SK-N-SH (cell line): ENCODE results near the gene DYRK1A. TPM values are rescaled to one million over a fixed set of nuclear protein-coding genes. Genes with fewer than 3 reads are reported as not detected.

Source experiments
- CTCF ChIA-PET: fragments of 300-600, 350-600 bp; formaldehyde crosslinking; extraction: SDS; loops from one replicate; lab custom pipeline; 2021; lab: Yijun Ruan, JAX
- POLR2A ChIA-PET: fragments of 350-600 bp; sonication (Branson Sonifier 250); formaldehyde crosslinking; extraction: SDS; loops from one replicate; lab custom pipeline; 2020; ENCODE audit warnings: antibody characterized with exemption, inconsistent platforms; lab: Yijun Ruan, JAX
- DNase-seq: peaks from one replicate; pipeline ENCODE4 v3.0.0; 2012
- H2AFZ ChIP-seq: fragments of 200-600 bp; sonication (generic); 2 replicates; pipeline ENCODE4 v1.8.1; 2016; ENCODE audit warnings: antibody characterized with exemption, mild to moderate bottlenecking, low read depth
- H3F3A ChIP-seq: fragments of 200-600 bp; sonication (generic); replicated peaks from 2 replicates; pipeline ENCODE3; 2016; ENCODE audit warnings: antibody characterized with exemption, mild to moderate bottlenecking; ENCODE audit not compliant: insufficient read depth
- H3K27ac ChIP-seq, 2 experiments: fragments of 200-500 bp in 1 of 2; fragments of 200-600 bp in 1 of 2; sonication (Bioruptor generic) in 1 of 2; sonication (generic), shearing (Covaris generic) in 1 of 2; 2 replicates each; pipeline versions ENCODE4 v1.5.1 to v1.6.1; 2014 to 2016; ENCODE audit warnings: low read depth in 2 of 2, inconsistent platforms in 1 of 2, low read length in 1 of 2, mild to moderate bottlenecking in 1 of 2, mixed read lengths in 1 of 2
- H3K27me3 ChIP-seq: fragments of 200-600 bp; sonication (generic), shearing (Covaris generic); 2 replicates; pipeline ENCODE4 v1.6.1; 2016; ENCODE audit warnings: mixed run types; ENCODE audit not compliant: insufficient read depth
- H3K36me3 ChIP-seq, 2 experiments: fragments of 200-500 bp in 1 of 2; fragments of 200-600 bp in 1 of 2; sonication (Bioruptor generic) in 1 of 2; sonication (generic) in 1 of 2; replicated peaks in 1 of 2; 2 replicates each; pipeline versions ENCODE3 to v1.5.1; 2014 to 2016; ENCODE audit warnings: low read length in 1 of 2, mild to moderate bottlenecking in 1 of 2; ENCODE audit not compliant: insufficient read depth in 2 of 2, control insufficient read depth in 1 of 2
- H3K4me1 ChIP-seq, 2 experiments: fragments of 200-500 bp in 1 of 2; fragments of 200-600 bp in 1 of 2; sonication (Bioruptor generic) in 1 of 2; sonication (generic), shearing (Covaris generic) in 1 of 2; 2 replicates each; pipeline versions ENCODE4 v1.5.1 to v1.6.1; 2014 to 2016; ENCODE audit warnings: low read depth in 1 of 2, low read length in 1 of 2, mixed run types in 1 of 2; ENCODE audit not compliant: insufficient read depth in 2 of 2, control insufficient read depth in 1 of 2
- H3K4me2 ChIP-seq: fragments of 200-600 bp; sonication (generic), shearing (Covaris generic); 2 replicates; pipeline ENCODE4 v1.6.1; 2017; ENCODE audit warnings: mixed run types
- H3K4me3 ChIP-seq, 2 experiments: fragments of 200-500 bp in 1 of 2; fragments of 200-600 bp in 1 of 2; sonication (Bioruptor generic) in 1 of 2; sonication (generic), shearing (Covaris generic) in 1 of 2; 2 replicates each; pipeline versions ENCODE4 v1.5.1 to v1.8.1; 2014 to 2016; ENCODE audit warnings: low read depth in 2 of 2, inconsistent platforms in 1 of 2, low read length in 1 of 2, mild to moderate bottlenecking in 1 of 2, mixed read lengths in 1 of 2, moderate library complexity in 1 of 2
- H3K79me2 ChIP-seq: fragments of 200-600 bp; sonication (generic); 2 replicates; pipeline ENCODE4 v1.8.1; 2017; ENCODE audit warnings: mild to moderate bottlenecking; ENCODE audit not compliant: insufficient read depth
- H3K9ac ChIP-seq: fragments of 200-600 bp; sonication (generic); 2 replicates; pipeline ENCODE4 v1.6.1; 2017; ENCODE audit warnings: mixed run types
- H3K9me2 ChIP-seq: fragments of 200-600 bp; sonication (generic); 2 replicates; pipeline ENCODE4 v1.6.1; 2017; ENCODE audit warnings: mixed run types
- H3K9me3 ChIP-seq: fragments of 200-600 bp; sonication (generic); 2 replicates; pipeline ENCODE4 v1.6.1; 2017; ENCODE audit warnings: mixed run types, mild to moderate bottlenecking, moderate library complexity
- H4K20me1 ChIP-seq: fragments of 200-600 bp; sonication (generic); 2 replicates; pipeline ENCODE4 v1.6.1; 2017; ENCODE audit warnings: mild to moderate bottlenecking, mixed run types; ENCODE audit not compliant: insufficient read depth
- CHD2 ChIP-seq: fragments of 150-350 bp; IDR thresholded peaks from 2 replicates; pipeline ENCODE4 v1.6.1; 2018; ENCODE audit warnings: low read length; ENCODE audit not compliant: partially characterized antibody
- ELF1 ChIP-seq: IDR thresholded peaks from 2 replicates; pipeline ENCODE4 v1.4.0; 2012
- EP300 ChIP-seq, 2 experiments: IDR thresholded peaks; 2 replicates each; pipeline versions ENCODE4 v1.4.0 to v1.6.1; 2012; ENCODE audit warnings: borderline replicate concordance in 1 of 2, low read depth in 1 of 2, low read length in 1 of 2
- FOXJ3 ChIP-seq: sonication (generic); formaldehyde crosslinking; IDR thresholded peaks from 2 replicates; pipeline ENCODE4 v1.5.1; 2020; ENCODE audit warnings: mild to moderate bottlenecking, missing genetic modification reagents
- GATA2 ChIP-seq: sonication (generic); formaldehyde crosslinking; IDR thresholded peaks from 2 replicates; pipeline ENCODE4 v1.5.0; 2020; ENCODE audit warnings: mild to moderate bottlenecking, missing genetic modification reagents
- JUND ChIP-seq: IDR thresholded peaks from 2 replicates; pipeline ENCODE4 v1.4.0; 2012
- MAX ChIP-seq: IDR thresholded peaks from 2 replicates; pipeline ENCODE4 v1.4.0; 2012; ENCODE audit warnings: low read depth
- NRF1 ChIP-seq: IDR thresholded peaks from 2 replicates; pipeline ENCODE4 v1.6.1; 2012; ENCODE audit warnings: low read depth, mild to moderate bottlenecking, low read length
- RAD21 ChIP-seq: IDR thresholded peaks from 2 replicates; pipeline ENCODE4 v1.6.1; 2012; ENCODE audit warnings: mild to moderate bottlenecking, low read length
- RCOR1 ChIP-seq: fragments of 150-350 bp; IDR thresholded peaks from 2 replicates; pipeline ENCODE4 v1.6.1; 2017; ENCODE audit warnings: antibody characterized with exemption, low read length
- REST ChIP-seq: IDR thresholded peaks from 2 replicates; pipeline ENCODE4 v1.6.1; 2012; ENCODE audit warnings: mild to moderate bottlenecking, low read depth, low read length, moderate library complexity
- RXRA ChIP-seq: IDR thresholded peaks from 2 replicates; pipeline ENCODE4 v1.4.0; 2012; ENCODE audit warnings: low read depth, mild to moderate bottlenecking, borderline replicate concordance
- SIN3A ChIP-seq: IDR thresholded peaks from 2 replicates; pipeline ENCODE4 v1.6.1; 2012; ENCODE audit warnings: low read depth, mild to moderate bottlenecking, low read length, moderate library complexity, borderline replicate concordance
- TAF1 ChIP-seq: IDR thresholded peaks from 2 replicates; pipeline ENCODE4 v1.6.1; 2012; ENCODE audit warnings: low read depth, mild to moderate bottlenecking, low read length, moderate library complexity, borderline replicate concordance
- TCF12 ChIP-seq: IDR thresholded peaks from 2 replicates; pipeline ENCODE4 v1.4.0; 2012
- TEAD4 ChIP-seq: IDR thresholded peaks from 2 replicates; pipeline ENCODE4 v1.4.0; 2012; ENCODE audit warnings: mild to moderate bottlenecking, borderline replicate concordance; ENCODE audit not compliant: insufficient read depth
- WGBS: methylation state at CpG from one replicate; pipeline ENCODE4 v1.1.6; 2017; ENCODE audit warnings: low lambda C conversion rate; 5-methylcytosine and 5-hydroxymethylcytosine counted together
- polyA plus RNA-seq, 3 experiments: library from polyadenylated mRNA; depleted of rRNA; stranded (reverse); fragments of >200 nt; gene quantifications; 2 replicates each; pipeline ENCODE4 v1.2.3, GENCODE V29; 2012
- TF ChIP-seq, protein P1 (sequence below): fragments of 200-600 bp; sonication (generic); IDR thresholded peaks from 2 replicates; pipeline ENCODE4 v1.6.1; 2017; ENCODE audit warnings: antibody characterized with exemption, mild to moderate bottlenecking, moderate library complexity
- TF ChIP-seq, protein P2 (sequence below): IDR thresholded peaks from 2 replicates; pipeline ENCODE4 v1.4.0; 2012; ENCODE audit warnings: low read depth, borderline replicate concordance

DYRK1A gene
- polyA plus RNA-seq, 1 of the 3 experiments (the other 2 are of a cell fraction), result 19.3 TPM

GRCh38 chr21:37447288-37447936 lies 80.8 kb downstream of the DYRK1A start:
- Histone ChIP-seq H4K20me1 (peaks cover 97% of the 10 kb centered on the region), H3K9ac (no peak overlapping the region), H3K4me3 (no peak overlapping the region), H3K27me3 (no peaks in the 10 kb centered on the region), H3K9me3 (no peaks in the 10 kb centered on the region), H3K9me2 (no peaks in the 10 kb centered on the region), H3K4me1 (peaks cover 22 to 28% of the 10 kb centered on the region in 2 experiments), H3K27ac (no peak overlapping the region), H3K36me3 (peaks cover 3 to 9% of the 10 kb centered on the region in 2 experiments)
- 93% methylated on average over 7 of the region's 7 CpGs for WGBS
- POLR2A ChIA-PET, result no interaction called here
- CTCF ChIA-PET, result interaction anchor here (1.3 to 1.9 kb wide), 4 partner anchors 10 to 70 kb away, joined by 4 to 5 read pairs (median 4); no protein-coding TSS in a partner anchor
- DNase-seq, result no peak
- no peak for TF ChIP-seq REST
- no peak for TF ChIP-seq CHD2
- TF ChIP-seq RAD21, result no peak
- TF ChIP-seq ELF1, result no peak
- TF ChIP-seq TEAD4, result no peak
- TF ChIP-seq TAF1, result no peak
- TF ChIP-seq, protein P1, sequence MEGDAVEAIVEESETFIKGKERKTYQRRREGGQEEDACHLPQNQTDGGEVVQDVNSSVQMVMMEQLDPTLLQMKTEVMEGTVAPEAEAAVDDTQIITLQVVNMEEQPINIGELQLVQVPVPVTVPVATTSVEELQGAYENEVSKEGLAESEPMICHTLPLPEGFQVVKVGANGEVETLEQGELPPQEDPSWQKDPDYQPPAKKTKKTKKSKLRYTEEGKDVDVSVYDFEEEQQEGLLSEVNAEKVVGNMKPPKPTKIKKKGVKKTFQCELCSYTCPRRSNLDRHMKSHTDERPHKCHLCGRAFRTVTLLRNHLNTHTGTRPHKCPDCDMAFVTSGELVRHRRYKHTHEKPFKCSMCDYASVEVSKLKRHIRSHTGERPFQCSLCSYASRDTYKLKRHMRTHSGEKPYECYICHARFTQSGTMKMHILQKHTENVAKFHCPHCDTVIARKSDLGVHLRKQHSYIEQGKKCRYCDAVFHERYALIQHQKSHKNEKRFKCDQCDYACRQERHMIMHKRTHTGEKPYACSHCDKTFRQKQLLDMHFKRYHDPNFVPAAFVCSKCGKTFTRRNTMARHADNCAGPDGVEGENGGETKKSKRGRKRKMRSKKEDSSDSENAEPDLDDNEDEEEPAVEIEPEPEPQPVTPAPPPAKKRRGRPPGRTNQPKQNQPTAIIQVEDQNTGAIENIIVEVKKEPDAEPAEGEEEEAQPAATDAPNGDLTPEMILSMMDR, result no peak
- TF ChIP-seq, all 33 proteins: peak for 0
- Histone ChIP-seq H3K4me2 (no peak overlapping the region), H3K79me2 (peaks cover 98% of the 10 kb centered on the region), H2AFZ (no peak overlapping the region), H3F3A (peaks cover 18% of the 10 kb centered on the region)

DNA sequence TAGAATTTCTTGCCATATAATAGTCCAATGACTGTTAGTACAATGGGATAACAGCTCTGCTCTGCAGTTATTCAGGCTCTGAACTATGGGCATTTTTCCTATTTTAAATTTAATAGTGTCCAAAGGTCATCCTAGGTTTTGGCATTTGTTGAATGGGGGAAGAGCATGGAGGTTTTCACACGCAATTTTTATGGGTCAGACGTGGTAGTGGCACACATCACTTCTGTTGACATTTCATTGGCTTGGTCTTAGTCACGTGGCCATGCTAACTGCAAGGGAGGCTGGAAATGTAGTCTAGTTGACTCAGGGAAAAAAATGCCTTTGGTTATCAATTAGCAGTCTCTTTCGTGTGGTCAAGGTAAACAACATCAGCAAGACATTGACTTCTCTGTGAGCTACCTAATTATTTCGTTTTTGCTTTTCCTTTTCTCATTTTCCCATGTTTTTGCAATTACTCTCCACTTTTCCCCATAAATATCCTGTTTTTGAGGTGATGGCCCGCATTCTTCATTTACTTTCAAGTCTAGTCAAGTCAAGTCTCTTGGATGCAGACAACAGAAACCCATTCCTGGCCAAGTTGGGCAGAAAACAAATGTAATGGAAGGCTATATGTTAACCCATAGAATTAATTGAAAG lies 82.8 kb downstream of the DYRK1A start:
- TF ChIP-seq, protein P2, sequence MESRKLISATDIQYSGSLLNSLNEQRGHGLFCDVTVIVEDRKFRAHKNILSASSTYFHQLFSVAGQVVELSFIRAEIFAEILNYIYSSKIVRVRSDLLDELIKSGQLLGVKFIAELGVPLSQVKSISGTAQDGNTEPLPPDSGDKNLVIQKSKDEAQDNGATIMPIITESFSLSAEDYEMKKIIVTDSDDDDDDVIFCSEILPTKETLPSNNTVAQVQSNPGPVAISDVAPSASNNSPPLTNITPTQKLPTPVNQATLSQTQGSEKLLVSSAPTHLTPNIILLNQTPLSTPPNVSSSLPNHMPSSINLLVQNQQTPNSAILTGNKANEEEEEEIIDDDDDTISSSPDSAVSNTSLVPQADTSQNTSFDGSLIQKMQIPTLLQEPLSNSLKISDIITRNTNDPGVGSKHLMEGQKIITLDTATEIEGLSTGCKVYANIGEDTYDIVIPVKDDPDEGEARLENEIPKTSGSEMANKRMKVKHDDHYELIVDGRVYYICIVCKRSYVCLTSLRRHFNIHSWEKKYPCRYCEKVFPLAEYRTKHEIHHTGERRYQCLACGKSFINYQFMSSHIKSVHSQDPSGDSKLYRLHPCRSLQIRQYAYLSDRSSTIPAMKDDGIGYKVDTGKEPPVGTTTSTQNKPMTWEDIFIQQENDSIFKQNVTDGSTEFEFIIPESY, result no peak
- TF ChIP-seq TCF12, result no peak
- TF ChIP-seq TAF1, result no peak
- TF ChIP-seq FOXJ3, result no peak
- no peak for TF ChIP-seq NRF1
- TF ChIP-seq SIN3A, result no peak
- no peak for TF ChIP-seq MAX
- no peak for TF ChIP-seq RXRA
- TF ChIP-seq GATA2 (CRISPR knock-in tag), result no peak
- TF ChIP-seq RCOR1, result no peak
- no peak for TF ChIP-seq EP300 (IDR thresholded peaks at IDR 0.05; ENCODE audit: borderline replicate concordance in 1 of 2, low read depth in 1 of 2, low read length in 1 of 2)
- no peak for TF ChIP-seq JUND
- Histone ChIP-seq H3K36me3 (peaks cover 3% of the 10 kb centered on the region in 2 experiments), H3K4me3 (no peak overlapping the region), H4K20me1 (peaks cover 97% of the 10 kb centered on the region), H3K9ac (no peak overlapping the region), H2AFZ (no peak overlapping the region), H3K9me2 (no peaks in the 10 kb centered on the region), H3K4me2 (no peak overlapping the region), H3K79me2 (peaks cover 97% of the 10 kb centered on the region), H3F3A (peaks cover 33% of the 10 kb centered on the region), H3K9me3 (no peaks in the 10 kb centered on the region), H3K4me1 (peaks cover 19 to 34% of the 10 kb centered on the region in 2 experiments), H3K27me3 (no peaks in the 10 kb centered on the region), H3K27ac (peak overlapping the region in 1 of 2 experiments; percentile 62; a peak in 1 of 4 replicates)
- POLR2A ChIA-PET, result no interaction called here
- WGBS, result 94% methylated on average over 6 of the region's 6 CpGs
- DNase-seq, result no peak
- CTCF ChIA-PET, result interaction anchor here (0.6 to 1.2 kb wide), 3 partner anchors 11 to 231 kb away, joined by 3 to 4 read pairs (median 3); no protein-coding TSS in a partner anchor
